Left renal pelvis (tissue), 4 donors: ENCODE results near the gene ADCYAP1R1. TPM values are rescaled to one million over a fixed set of nuclear protein-coding genes. Genes with fewer than 3 reads are reported as not detected.

Experiments
- DNase-seq, 4 donors: peaks; one replicate each; pipeline ENCODE4 v3.0.0-alpha.2; 2013; ENCODE audit warnings: low read depth in 4 of 4, low spot score in 3 of 4
- polyA plus RNA-seq, 4 donors: library from polyadenylated mRNA; unstranded; fragments of 120-200 nt; gene quantifications; one replicate each; pipeline ENCODE4 v1.2.1, GENCODE V29; 2013; ENCODE audit not compliant: insufficient read length in 4 of 4

Gene ADCYAP1R1
- polyA plus RNA-seq, 4 donors, result 0.73 to 3.6 (median 1.0) TPM

GRCh38 chr7:31080763-31081162, 28.7 kb downstream of the ADCYAP1R1 start:
- no peak for DNase-seq

- no peak for DNase-seq
Measured at GRCh38 chr7:31082017-31082416, 29.9 kb downstream of the ADCYAP1R1 start.

- DNase-seq, result peak in 2 of 4 donors; percentile 16 to 24
Measured at GRCh38 chr7:31082447-31082846, 30.3 kb downstream of the ADCYAP1R1 start.

GRCh38 chr7:31083210-31083786, 31.2 kb downstream of the ADCYAP1R1 start:
- DNase-seq, result peak; percentile 8 to 39 (median 38)

GRCh38 chr7:31084226-31084625, 32.1 kb downstream of the ADCYAP1R1 start:
- DNase-seq, result no peak

GRCh38 chr7:31087351-31087750, 35.2 kb downstream of the ADCYAP1R1 start:
- no peak for DNase-seq

GRCh38 chr7:31091924-31092434, 39.9 kb downstream of the ADCYAP1R1 start:
- DNase-seq, result no peak

GRCh38 chr7:31092606-31093005, 40.5 kb downstream of the ADCYAP1R1 start:
- DNase-seq, result no peak

GRCh38 chr7:31093282-31093681, 41.2 kb downstream of the ADCYAP1R1 start:
- no peak for DNase-seq

- DNase-seq, result no peak
Measured at GRCh38 chr7:31094271-31094670, 42.2 kb downstream of the ADCYAP1R1 start.

GRCh38 chr7:31095286-31096197, 43.4 kb downstream of the ADCYAP1R1 start:
- no peak for DNase-seq

GRCh38 chr7:31096198-31096876, 44.2 kb downstream of the ADCYAP1R1 start:
- DNase-seq, result no peak

GRCh38 chr7:31096877-31097258, 44.8 kb downstream of the ADCYAP1R1 start:
- DNase-seq, result no peak

- no peak for DNase-seq
Measured at GRCh38 chr7:31098642-31099360, 46.7 kb downstream of the ADCYAP1R1 start.

GRCh38 chr7:31099451-31100444, 47.6 kb downstream of the ADCYAP1R1 start:
- no peak for DNase-seq

- DNase-seq, result no peak
Measured at GRCh38 chr7:31100445-31100844, 48.3 kb downstream of the ADCYAP1R1 start.

GRCh38 chr7:31100871-31101270, 48.8 kb downstream of the ADCYAP1R1 start:
- no peak for DNase-seq

GRCh38 chr7:31101544-31101943, 49.4 kb downstream of the ADCYAP1R1 start:
- no peak for DNase-seq
